K562 (cell line): ENCODE data around the gene ANKRD11. TPM values are rescaled to one million over a fixed set of nuclear protein-coding genes. Genes with fewer than 3 reads are reported as not detected.
A peak's percentile ranks its signal among the peaks of the same experiment; 100 is the strongest.

Source experiments
- E2F3 ChIP-seq: fragments of 250-450 bp; sonication (Bioruptor Pico); IDR thresholded peaks from 2 replicates; pipeline ENCODE4 v1.4.0; 2020; ENCODE audit warnings: mild to moderate bottlenecking
- EHMT2 ChIP-seq: fragments of 450-650 bp; IDR thresholded peaks from 2 replicates; pipeline ENCODE4 v1.6.1; 2018; ENCODE audit warnings: antibody characterized with exemption
- FUS ChIP-seq: fragments of 200-400 bp; formaldehyde crosslinking; optimal IDR thresholded peaks from 2 replicates; pipeline ENCODE3; 2017; ENCODE audit warnings: low read depth, low read length
- HDAC1 ChIP-seq, 2 experiments: fragments of 450-650 bp; IDR thresholded peaks; 2 replicates each; pipeline ENCODE4 v1.6.1; 2016 to 2017; ENCODE audit warnings: inconsistent platforms in 1 of 2, mild to moderate bottlenecking in 1 of 2, moderate library complexity in 1 of 2
- HDAC3 ChIP-seq: fragments of 450-650 bp; IDR thresholded peaks from 2 replicates; pipeline ENCODE4 v1.6.1; 2018; ENCODE audit warnings: borderline replicate concordance, mild to moderate bottlenecking, moderate library complexity; ENCODE audit not compliant: partially characterized antibody
- HDAC8 ChIP-seq: fragments of 450-650 bp; IDR thresholded peaks from 2 replicates; pipeline ENCODE4 v1.6.1; 2016; ENCODE audit warnings: mild to moderate bottlenecking, missing genetic modification characterization, moderate library complexity, missing compliant biosample characterization
- RHOXF2B ChIP-seq: fragments of 250-450 bp; sonication (Bioruptor Pico); conservative IDR thresholded peaks from 2 replicates; pipeline ENCODE4 v1.5.1; 2021
- SNIP1 ChIP-seq: fragments of 450-650 bp; IDR thresholded peaks from 2 replicates; pipeline ENCODE4 v1.7.1; 2017; ENCODE audit warnings: low read depth, mild to moderate bottlenecking
- ZNF224 ChIP-seq: sonication (generic); formaldehyde crosslinking; IDR thresholded peaks from 2 replicates; pipeline ENCODE4 v1.8.0; 2022; ENCODE audit warnings: mild to moderate bottlenecking, missing genetic modification reagents
- polyA plus RNA-seq, 8 experiments: library from polyadenylated mRNA; depleted of rRNA in 4 of 8; stranded (reverse) in 5 of 8; unstranded in 3 of 8; fragments of >200 nt; fragmentation: Nextera tagmentation in 2 of 8; fragmentation: Illumina TruSeq in 1 of 8; extraction: Ambion mirVana in 2 of 8; extraction: Trizol in 1 of 8; gene quantifications; 2 replicates each; pipeline versions ENCODE4 v1.2.1 to v1.2.3, GENCODE V29; 2011 to 2014; ENCODE audit warnings: inconsistent platforms in 1 of 8, missing spikeins in 1 of 8
- total RNA-seq, 7 experiments: library from RNA; depleted of rRNA in 6 of 7; stranded (reverse); fragments of >200 nt in 6 of 7; fragmentation: Illumina TruSeq in 2 of 7; extraction: Trizol in 2 of 7; gene quantifications; 2 replicates each; pipeline versions ENCODE4 v1.2.1 to v1.2.3, GENCODE V29; 2011 to 2021; ENCODE audit warnings: low replicate concordance in 1 of 7
- TF ChIP-seq, protein P1 (sequence below): sonication (generic); formaldehyde crosslinking; IDR thresholded peaks from 2 replicates; pipeline ENCODE4 v1.8.0; 2022; ENCODE audit warnings: mild to moderate bottlenecking, missing genetic modification reagents
- TF ChIP-seq, protein P2 (sequence below): fragments of 450-650 bp; IDR thresholded peaks from 2 replicates; pipeline ENCODE4 v1.6.1; 2017; ENCODE audit warnings: antibody characterized with exemption, mild to moderate bottlenecking
- TF ChIP-seq, protein P3 (sequence below): sonication (generic); formaldehyde crosslinking; IDR thresholded peaks from 2 replicates; pipeline ENCODE4 v1.8.0; 2023; ENCODE audit warnings: missing genetic modification reagents, mild to moderate bottlenecking, borderline replicate concordance
- TF ChIP-seq, protein P4 (sequence below), 2 experiments: fragments of 150-350 bp in 1 of 2; IDR thresholded peaks; 2 replicates each; pipeline ENCODE4 v1.6.1; 2012 to 2016; ENCODE audit warnings: low read depth in 2 of 2, low read length in 2 of 2, mild to moderate bottlenecking in 1 of 2, moderate library complexity in 1 of 2

The ANKRD11 gene
- total and polyA plus RNA-seq, 9 of the 15 experiments (the other 6 are each of a cell fraction or from before 2014, with no cell fraction given): 4.7 to 126 (median 31.7) TPM

DNA sequence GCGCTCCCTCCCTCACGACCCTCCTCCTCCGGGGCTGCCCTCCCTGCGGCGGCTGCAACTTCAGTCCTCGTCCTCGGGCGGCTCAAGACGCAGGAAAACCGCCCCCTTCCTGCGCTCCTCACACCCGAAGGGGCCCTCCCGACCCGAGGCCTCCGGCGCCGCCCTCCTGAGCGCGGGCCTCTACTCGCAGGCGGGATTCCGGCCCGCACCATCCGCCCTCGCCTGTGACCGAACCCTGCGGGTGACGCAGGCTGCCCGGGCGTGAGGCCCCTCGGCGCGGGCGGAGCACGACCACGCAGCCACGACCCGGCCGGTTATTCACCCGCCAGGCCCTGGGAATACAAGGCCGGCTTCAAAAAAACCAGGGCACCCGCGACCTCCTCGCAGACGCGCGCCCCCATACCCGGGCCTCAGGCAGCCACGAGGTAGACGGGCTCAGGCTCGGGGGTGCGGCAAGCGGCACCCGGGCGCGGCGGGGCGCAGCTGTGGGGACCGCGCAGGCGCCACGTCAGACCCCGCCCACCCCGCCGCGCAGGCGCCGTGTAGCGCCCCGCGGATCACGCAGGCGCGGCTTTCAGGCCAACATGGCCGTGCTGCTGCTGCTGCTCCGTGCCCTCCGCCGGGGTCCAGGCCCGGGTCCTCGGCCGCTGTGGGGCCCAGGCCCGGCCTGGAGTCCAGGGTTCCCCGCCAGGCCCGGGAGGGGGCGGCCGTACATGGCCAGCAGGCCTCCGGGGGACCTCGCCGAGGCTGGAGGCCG is 17.7 kb upstream of the ANKRD11 start, which contains the start of gene SPG7 (continued):
- TF ChIP-seq, protein P1, sequence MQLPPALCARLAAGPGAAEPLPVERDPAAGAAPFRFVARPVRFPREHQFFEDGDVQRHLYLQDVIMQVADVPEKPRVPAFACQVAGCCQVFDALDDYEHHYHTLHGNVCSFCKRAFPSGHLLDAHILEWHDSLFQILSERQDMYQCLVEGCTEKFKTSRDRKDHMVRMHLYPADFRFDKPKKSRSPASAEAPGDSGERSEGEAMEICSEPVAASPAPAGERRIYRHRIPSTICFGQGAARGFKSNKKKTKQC (CRISPR knock-in tag): peak; percentile 41; the same call in 1 of the 2 replicates
- 0 out of 2 replicates have a peak, but pooled peaks have one; percentile 19 for TF ChIP-seq ZNF224 (CRISPR knock-in tag)
- TF ChIP-seq, protein P2, sequence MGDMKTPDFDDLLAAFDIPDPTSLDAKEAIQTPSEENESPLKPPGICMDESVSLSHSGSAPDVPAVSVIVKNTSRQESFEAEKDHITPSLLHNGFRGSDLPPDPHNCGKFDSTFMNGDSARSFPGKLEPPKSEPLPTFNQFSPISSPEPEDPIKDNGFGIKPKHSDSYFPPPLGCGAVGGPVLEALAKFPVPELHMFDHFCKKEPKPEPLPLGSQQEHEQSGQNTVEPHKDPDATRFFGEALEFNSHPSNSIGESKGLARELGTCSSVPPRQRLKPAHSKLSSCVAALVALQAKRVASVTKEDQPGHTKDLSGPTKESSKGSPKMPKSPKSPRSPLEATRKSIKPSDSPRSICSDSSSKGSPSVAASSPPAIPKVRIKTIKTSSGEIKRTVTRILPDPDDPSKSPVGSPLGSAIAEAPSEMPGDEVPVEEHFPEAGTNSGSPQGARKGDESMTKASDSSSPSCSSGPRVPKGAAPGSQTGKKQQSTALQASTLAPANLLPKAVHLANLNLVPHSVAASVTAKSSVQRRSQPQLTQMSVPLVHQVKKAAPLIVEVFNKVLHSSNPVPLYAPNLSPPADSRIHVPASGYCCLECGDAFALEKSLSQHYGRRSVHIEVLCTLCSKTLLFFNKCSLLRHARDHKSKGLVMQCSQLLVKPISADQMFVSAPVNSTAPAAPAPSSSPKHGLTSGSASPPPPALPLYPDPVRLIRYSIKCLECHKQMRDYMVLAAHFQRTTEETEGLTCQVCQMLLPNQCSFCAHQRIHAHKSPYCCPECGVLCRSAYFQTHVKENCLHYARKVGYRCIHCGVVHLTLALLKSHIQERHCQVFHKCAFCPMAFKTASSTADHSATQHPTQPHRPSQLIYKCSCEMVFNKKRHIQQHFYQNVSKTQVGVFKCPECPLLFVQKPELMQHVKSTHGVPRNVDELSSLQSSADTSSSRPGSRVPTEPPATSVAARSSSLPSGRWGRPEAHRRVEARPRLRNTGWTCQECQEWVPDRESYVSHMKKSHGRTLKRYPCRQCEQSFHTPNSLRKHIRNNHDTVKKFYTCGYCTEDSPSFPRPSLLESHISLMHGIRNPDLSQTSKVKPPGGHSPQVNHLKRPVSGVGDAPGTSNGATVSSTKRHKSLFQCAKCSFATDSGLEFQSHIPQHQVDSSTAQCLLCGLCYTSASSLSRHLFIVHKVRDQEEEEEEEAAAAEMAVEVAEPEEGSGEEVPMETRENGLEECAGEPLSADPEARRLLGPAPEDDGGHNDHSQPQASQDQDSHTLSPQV: peak; percentile 93
- no peak for TF ChIP-seq SNIP1
- peak in 1 of 2 experiments; percentile 74; a peak in 2 of 4 replicates for TF ChIP-seq HDAC1 (IDR thresholded peaks at IDR 0.05)
- no peak for TF ChIP-seq HDAC8 (tag)
- peak; percentile 50 for TF ChIP-seq FUS
- no peak for TF ChIP-seq HDAC3
- TF ChIP-seq, protein P3, sequence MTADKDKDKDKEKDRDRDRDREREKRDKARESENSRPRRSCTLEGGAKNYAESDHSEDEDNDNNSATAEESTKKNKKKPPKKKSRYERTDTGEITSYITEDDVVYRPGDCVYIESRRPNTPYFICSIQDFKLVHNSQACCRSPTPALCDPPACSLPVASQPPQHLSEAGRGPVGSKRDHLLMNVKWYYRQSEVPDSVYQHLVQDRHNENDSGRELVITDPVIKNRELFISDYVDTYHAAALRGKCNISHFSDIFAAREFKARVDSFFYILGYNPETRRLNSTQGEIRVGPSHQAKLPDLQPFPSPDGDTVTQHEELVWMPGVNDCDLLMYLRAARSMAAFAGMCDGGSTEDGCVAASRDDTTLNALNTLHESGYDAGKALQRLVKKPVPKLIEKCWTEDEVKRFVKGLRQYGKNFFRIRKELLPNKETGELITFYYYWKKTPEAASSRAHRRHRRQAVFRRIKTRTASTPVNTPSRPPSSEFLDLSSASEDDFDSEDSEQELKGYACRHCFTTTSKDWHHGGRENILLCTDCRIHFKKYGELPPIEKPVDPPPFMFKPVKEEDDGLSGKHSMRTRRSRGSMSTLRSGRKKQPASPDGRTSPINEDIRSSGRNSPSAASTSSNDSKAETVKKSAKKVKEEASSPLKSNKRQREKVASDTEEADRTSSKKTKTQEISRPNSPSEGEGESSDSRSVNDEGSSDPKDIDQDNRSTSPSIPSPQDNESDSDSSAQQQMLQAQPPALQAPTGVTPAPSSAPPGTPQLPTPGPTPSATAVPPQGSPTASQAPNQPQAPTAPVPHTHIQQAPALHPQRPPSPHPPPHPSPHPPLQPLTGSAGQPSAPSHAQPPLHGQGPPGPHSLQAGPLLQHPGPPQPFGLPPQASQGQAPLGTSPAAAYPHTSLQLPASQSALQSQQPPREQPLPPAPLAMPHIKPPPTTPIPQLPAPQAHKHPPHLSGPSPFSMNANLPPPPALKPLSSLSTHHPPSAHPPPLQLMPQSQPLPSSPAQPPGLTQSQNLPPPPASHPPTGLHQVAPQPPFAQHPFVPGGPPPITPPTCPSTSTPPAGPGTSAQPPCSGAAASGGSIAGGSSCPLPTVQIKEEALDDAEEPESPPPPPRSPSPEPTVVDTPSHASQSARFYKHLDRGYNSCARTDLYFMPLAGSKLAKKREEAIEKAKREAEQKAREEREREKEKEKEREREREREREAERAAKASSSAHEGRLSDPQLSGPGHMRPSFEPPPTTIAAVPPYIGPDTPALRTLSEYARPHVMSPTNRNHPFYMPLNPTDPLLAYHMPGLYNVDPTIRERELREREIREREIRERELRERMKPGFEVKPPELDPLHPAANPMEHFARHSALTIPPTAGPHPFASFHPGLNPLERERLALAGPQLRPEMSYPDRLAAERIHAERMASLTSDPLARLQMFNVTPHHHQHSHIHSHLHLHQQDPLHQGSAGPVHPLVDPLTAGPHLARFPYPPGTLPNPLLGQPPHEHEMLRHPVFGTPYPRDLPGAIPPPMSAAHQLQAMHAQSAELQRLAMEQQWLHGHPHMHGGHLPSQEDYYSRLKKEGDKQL: 0 out of 2 replicates have a peak, but pooled peaks have one; percentile 38
- TF ChIP-seq, protein P4, sequence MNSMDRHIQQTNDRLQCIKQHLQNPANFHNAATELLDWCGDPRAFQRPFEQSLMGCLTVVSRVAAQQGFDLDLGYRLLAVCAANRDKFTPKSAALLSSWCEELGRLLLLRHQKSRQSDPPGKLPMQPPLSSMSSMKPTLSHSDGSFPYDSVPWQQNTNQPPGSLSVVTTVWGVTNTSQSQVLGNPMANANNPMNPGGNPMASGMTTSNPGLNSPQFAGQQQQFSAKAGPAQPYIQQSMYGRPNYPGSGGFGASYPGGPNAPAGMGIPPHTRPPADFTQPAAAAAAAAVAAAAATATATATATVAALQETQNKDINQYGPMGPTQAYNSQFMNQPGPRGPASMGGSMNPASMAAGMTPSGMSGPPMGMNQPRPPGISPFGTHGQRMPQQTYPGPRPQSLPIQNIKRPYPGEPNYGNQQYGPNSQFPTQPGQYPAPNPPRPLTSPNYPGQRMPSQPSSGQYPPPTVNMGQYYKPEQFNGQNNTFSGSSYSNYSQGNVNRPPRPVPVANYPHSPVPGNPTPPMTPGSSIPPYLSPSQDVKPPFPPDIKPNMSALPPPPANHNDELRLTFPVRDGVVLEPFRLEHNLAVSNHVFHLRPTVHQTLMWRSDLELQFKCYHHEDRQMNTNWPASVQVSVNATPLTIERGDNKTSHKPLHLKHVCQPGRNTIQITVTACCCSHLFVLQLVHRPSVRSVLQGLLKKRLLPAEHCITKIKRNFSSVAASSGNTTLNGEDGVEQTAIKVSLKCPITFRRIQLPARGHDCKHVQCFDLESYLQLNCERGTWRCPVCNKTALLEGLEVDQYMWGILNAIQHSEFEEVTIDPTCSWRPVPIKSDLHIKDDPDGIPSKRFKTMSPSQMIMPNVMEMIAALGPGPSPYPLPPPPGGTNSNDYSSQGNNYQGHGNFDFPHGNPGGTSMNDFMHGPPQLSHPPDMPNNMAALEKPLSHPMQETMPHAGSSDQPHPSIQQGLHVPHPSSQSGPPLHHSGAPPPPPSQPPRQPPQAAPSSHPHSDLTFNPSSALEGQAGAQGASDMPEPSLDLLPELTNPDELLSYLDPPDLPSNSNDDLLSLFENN (IDR thresholded peaks at IDR 0.05; ENCODE audit: low read depth in 2 of 2, low read length in 2 of 2): no peak
- TF ChIP-seq RHOXF2B: no peak
- peak; percentile 38; the same call in 1 of the 2 replicates for TF ChIP-seq E2F3 (CRISPR knock-in tag)
- no peak for TF ChIP-seq EHMT2
